SKM-1 (cell line): ENCODE measurements around the gene CGGBP1.
"Not testable (repeated sequence)": the region's sequence is repeated elsewhere in the genome, so short reads cannot be mapped to it uniquely, and the experiment has no call there.

Experiments
- DNase-seq: peaks from one replicate; lab custom pipeline; 2025; ENCODE audit not compliant: unreplicated experiment; lab: John Stamatoyannopoulos, UW

Gene CGGBP1

GRCh38 chr3:88034491-88035275 lies 24.1 kb downstream of the CGGBP1 start:
- DNase-seq = no peak

- no peak for DNase-seq
Observed at GRCh38 chr3:88033808-88034207, 25.0 kb downstream of the CGGBP1 start.

GRCh38 chr3:88033079-88033478 lies 25.7 kb downstream of the CGGBP1 start:
- no peak for DNase-seq

- DNase-seq = no peak
Observed at GRCh38 chr3:88032245-88032644, 26.6 kb downstream of the CGGBP1 start.

GRCh38 chr3:88031642-88032077 lies 27.1 kb downstream of the CGGBP1 start:
- DNase-seq = no peak

GRCh38 chr3:88030210-88030609 lies 28.6 kb downstream of the CGGBP1 start:
- DNase-seq = no peak

- no peak for DNase-seq
Observed at GRCh38 chr3:88028876-88029275, 29.9 kb downstream of the CGGBP1 start.

- DNase-seq = no peak
Observed at GRCh38 chr3:88025001-88025552, 33.7 kb downstream of the CGGBP1 start.

GRCh38 chr3:88019024-88019423 lies 39.8 kb downstream of the CGGBP1 start:
- no peak for DNase-seq

GRCh38 chr3:88015656-88016055 lies 43.1 kb downstream of the CGGBP1 start:
- not testable (repeated sequence) for DNase-seq

- DNase-seq = no peak
Observed at GRCh38 chr3:88013592-88013991, 45.2 kb downstream of the CGGBP1 start.

- no peak for DNase-seq
Observed at GRCh38 chr3:88010810-88011209, 48.0 kb downstream of the CGGBP1 start.

- DNase-seq = no peak
Observed at GRCh38 chr3:88009066-88009465, 49.7 kb downstream of the CGGBP1 start.

GRCh38 chr3:88005066-88005465 lies 53.7 kb downstream of the CGGBP1 start:
- no peak for DNase-seq

- DNase-seq = peak; percentile 46
Observed at GRCh38 chr3:88003115-88003755, 55.6 kb downstream of the CGGBP1 start.

- DNase-seq = no peak
Observed at GRCh38 chr3:88002448-88002847, 56.4 kb downstream of the CGGBP1 start.
